Keratinocyte (primary cell): ENCODE data around the gene SPIN1. TPM values are rescaled to one million over a fixed set of nuclear protein-coding genes. Genes with fewer than 3 reads are reported as not detected.

Experiments used
- DNase-seq: peaks from one replicate; pipeline ENCODE4 v3.0.0-alpha.2; 2011; ENCODE audit warnings: low read depth, missing footprints, low spot score
- FAIRE-seq: peaks from 2 replicates; lab custom pipeline; 2011; peaks lifted over from hg19 to GRCh38; lab: Jason Lieb, UNC
- H2AFZ ChIP-seq: 2 replicates; pipeline ENCODE4 v1.6.0; 2012; ENCODE audit warnings: low read length, control low read depth, inconsistent platforms; ENCODE audit not compliant: control insufficient read depth
- H3K27ac ChIP-seq: 2 replicates; pipeline ENCODE4 v1.5.1; 2011; ENCODE audit warnings: low read length; ENCODE audit not compliant: control insufficient read depth, insufficient read depth
- H3K27me3 ChIP-seq: 3 replicates; pipeline ENCODE4 v1.6.0; 2011; ENCODE audit warnings: low read length; ENCODE audit not compliant: control insufficient read depth, insufficient read depth; ENCODE audit errors: extremely low read depth
- H3K36me3 ChIP-seq, 2 experiments: 2 replicates in 1 of 2; 3 replicates in 1 of 2; pipeline ENCODE4 v1.5.1; 2011; ENCODE audit warnings: low read length in 2 of 2, mild to moderate bottlenecking in 1 of 2; ENCODE audit not compliant: control insufficient read depth in 2 of 2, insufficient read depth in 2 of 2; ENCODE audit errors: extremely low read depth in 1 of 2
- H3K4me1 ChIP-seq: 3 replicates; pipeline ENCODE4 v1.5.1; 2011; ENCODE audit warnings: low read length; ENCODE audit not compliant: control insufficient read depth, insufficient read depth; ENCODE audit errors: extremely low read depth
- H3K4me2 ChIP-seq: 3 replicates; pipeline ENCODE4 v1.6.0; 2011; ENCODE audit warnings: low read depth, low read length; ENCODE audit not compliant: control insufficient read depth, insufficient read depth; ENCODE audit errors: extremely low read depth
- H3K4me3 ChIP-seq, 3 experiments: fragments of 200-600 bp in 1 of 3; sonication (generic) in 1 of 3; 2 replicates in 2 of 3; 3 replicates in 1 of 3; pipeline ENCODE4 v1.5.1; 2011 to 2016; ENCODE audit warnings: low read length in 3 of 3, mild to moderate bottlenecking in 3 of 3, control low read depth in 2 of 3, inconsistent platforms in 1 of 3, low read depth in 1 of 3, mixed read lengths in 1 of 3, mixed run types in 1 of 3, moderate library complexity in 1 of 3; ENCODE audit not compliant: control insufficient read depth in 2 of 3, insufficient read depth in 2 of 3; ENCODE audit errors: extremely low read depth in 1 of 3
- H3K79me2 ChIP-seq: 2 replicates; pipeline ENCODE4 v1.6.0; 2012; ENCODE audit warnings: low read length; ENCODE audit not compliant: control insufficient read depth, insufficient read depth
- H3K9ac ChIP-seq: 3 replicates; pipeline ENCODE4 v1.6.0; 2011; ENCODE audit warnings: low read length; ENCODE audit not compliant: control insufficient read depth, insufficient read depth; ENCODE audit errors: extremely low read depth
- H3K9me1 ChIP-seq: 3 replicates; pipeline ENCODE4 v1.6.0; 2011; ENCODE audit warnings: low read length; ENCODE audit not compliant: control insufficient read depth, insufficient read depth; ENCODE audit errors: extremely low read depth
- H3K9me3 ChIP-seq: 2 replicates; pipeline ENCODE4 v1.5.1; 2012; ENCODE audit warnings: low read depth, low read length; ENCODE audit not compliant: control insufficient read depth
- H4K20me1 ChIP-seq: 3 replicates; pipeline ENCODE4 v1.6.0; 2011; ENCODE audit warnings: low read length; ENCODE audit not compliant: control insufficient read depth, insufficient read depth; ENCODE audit errors: extremely low read depth
- EZH2 ChIP-seq: IDR thresholded peaks from one replicate; pipeline ENCODE4 v1.6.1; 2012; ENCODE audit warnings: inconsistent platforms, mild to moderate bottlenecking, low read length, moderate library complexity
- dilution Hi-C: fragments of 300-500 bp; cut with MboI; formaldehyde crosslinking; loops from one replicate; pipeline ENCODE4 v1.7.0; 2020; ENCODE audit warnings: low sequenced_read_pairs; ENCODE audit not compliant: extremely low pct_ligation_motif_present
- polyA plus RNA-seq, 5 experiments: library from polyadenylated mRNA; depleted of rRNA in 3 of 5; stranded (reverse) in 3 of 5; stranded (forward) in 1 of 5; unstranded in 1 of 5; fragments of >200 nt; gene quantifications; 1 replicate in 1 of 5; 2 replicates in 3 of 5; 3 replicates in 1 of 5; pipeline versions ENCODE4 v1.2.1 to v1.2.3, GENCODE V29; 2011 to 2012; ENCODE audit warnings: missing spikeins in 2 of 5, low read depth in 1 of 5, low replicate concordance in 1 of 5
- TF ChIP-seq, protein P1 (sequence below), 3 experiments: IDR thresholded peaks in 1 of 3; conservative IDR thresholded peaks in 1 of 3; optimal IDR thresholded peaks in 1 of 3; 2 replicates in 2 of 3; 3 replicates in 1 of 3; pipeline versions ENCODE3 to v1.5.1; 2011; ENCODE audit warnings: low read length in 3 of 3, mild to moderate bottlenecking in 3 of 3, moderate library complexity in 2 of 3, control low read depth in 1 of 3, inconsistent platforms in 1 of 3; ENCODE audit not compliant: insufficient read depth in 2 of 3; ENCODE audit errors: extremely low read depth in 1 of 3

The SPIN1 gene
- polyA plus RNA-seq, 1 donor (not counting 4 experiments of a cell fraction or from before 2014, with no cell fraction given): 68.8 TPM

DNA sequence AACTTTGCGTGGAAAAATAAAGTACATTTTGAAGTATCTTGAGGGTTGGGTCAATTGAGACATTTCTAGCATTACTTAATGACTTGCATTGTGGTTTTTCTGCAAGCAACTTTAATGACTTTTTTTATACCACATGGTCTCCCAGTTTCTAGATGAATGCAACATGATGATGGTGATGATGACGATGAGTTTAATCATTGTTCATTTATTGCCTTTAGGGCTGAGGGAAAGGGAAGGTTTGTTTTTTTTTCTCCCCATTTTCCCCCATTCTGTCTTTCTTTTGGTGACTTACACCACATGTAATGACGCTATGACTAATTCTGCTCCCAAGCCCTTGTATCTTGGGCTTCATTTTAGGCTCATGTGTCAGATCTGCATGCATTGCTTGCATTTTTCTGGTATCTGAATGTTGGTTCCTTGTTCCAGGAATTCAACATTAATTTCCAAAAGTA lies 89.1 kb downstream of the SPIN1 start:
- peaks cover 6 to 8% of the 10 kb centered on the region in 2 experiments for H3K36me3 ChIP-seq
- H3K4me2 ChIP-seq: peak overlapping the region; percentile 45
- dilution Hi-C loops: no loop called here
- H2AFZ ChIP-seq: no peak overlapping the region
- H3K27ac ChIP-seq: peak overlapping the region; percentile 42
- H3K9me3 ChIP-seq: no peaks in the 10 kb centered on the region
- no peak for TF ChIP-seq EZH2
- TF ChIP-seq, protein P1, sequence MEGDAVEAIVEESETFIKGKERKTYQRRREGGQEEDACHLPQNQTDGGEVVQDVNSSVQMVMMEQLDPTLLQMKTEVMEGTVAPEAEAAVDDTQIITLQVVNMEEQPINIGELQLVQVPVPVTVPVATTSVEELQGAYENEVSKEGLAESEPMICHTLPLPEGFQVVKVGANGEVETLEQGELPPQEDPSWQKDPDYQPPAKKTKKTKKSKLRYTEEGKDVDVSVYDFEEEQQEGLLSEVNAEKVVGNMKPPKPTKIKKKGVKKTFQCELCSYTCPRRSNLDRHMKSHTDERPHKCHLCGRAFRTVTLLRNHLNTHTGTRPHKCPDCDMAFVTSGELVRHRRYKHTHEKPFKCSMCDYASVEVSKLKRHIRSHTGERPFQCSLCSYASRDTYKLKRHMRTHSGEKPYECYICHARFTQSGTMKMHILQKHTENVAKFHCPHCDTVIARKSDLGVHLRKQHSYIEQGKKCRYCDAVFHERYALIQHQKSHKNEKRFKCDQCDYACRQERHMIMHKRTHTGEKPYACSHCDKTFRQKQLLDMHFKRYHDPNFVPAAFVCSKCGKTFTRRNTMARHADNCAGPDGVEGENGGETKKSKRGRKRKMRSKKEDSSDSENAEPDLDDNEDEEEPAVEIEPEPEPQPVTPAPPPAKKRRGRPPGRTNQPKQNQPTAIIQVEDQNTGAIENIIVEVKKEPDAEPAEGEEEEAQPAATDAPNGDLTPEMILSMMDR (optimal IDR thresholded peaks at IDR 0.05 in 1 of 3, IDR thresholded peaks at IDR 0.05 in 1 of 3, conservative IDR thresholded peaks at IDR 0.05 in 1 of 3; ENCODE audit: extremely low read depth in 1 of 3, insufficient read depth in 2 of 3, low read length in 3 of 3): no peak
- H3K9ac ChIP-seq: no peak overlapping the region
- no peak overlapping the region for H3K4me3 ChIP-seq
- no peaks in the 10 kb centered on the region for H3K27me3 ChIP-seq
- H3K4me1 ChIP-seq: peaks cover 20% of the 10 kb centered on the region
- H4K20me1 ChIP-seq: no peaks in the 10 kb centered on the region
- peak; percentile 86 for FAIRE-seq
- H3K9me1 ChIP-seq: peaks cover 2% of the 10 kb centered on the region
- peak; percentile 89 for DNase-seq
- H3K79me2 ChIP-seq: peaks cover 2% of the 10 kb centered on the region

DNA sequence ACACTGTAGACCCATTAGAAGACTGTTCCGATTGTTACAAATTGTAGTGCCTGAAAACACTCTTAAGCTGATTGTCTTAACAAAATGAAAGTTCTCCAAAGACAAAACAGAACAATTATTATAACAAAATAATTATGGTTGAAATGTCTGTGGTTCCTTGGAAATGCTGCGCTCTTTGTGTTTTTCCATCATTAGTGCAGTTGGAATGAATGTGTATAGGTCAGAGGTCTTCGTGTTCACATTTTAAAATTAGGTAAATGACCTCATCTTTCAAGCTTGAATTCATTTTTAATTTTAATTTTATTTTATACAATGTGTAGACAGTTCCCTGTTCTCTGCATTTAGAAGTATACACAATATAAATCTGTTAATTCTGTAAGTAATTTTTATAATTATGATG lies 90.0 kb downstream of the SPIN1 start:
- Histone ChIP-seq H3K9me3 (no peaks in the 10 kb centered on the region), H4K20me1 (no peaks in the 10 kb centered on the region), H3K36me3 (peaks cover 6 to 7% of the 10 kb centered on the region in 2 experiments), H3K9me1 (peaks cover 2% of the 10 kb centered on the region), H3K4me1 (peaks cover 20% of the 10 kb centered on the region), H3K27me3 (no peaks in the 10 kb centered on the region), H3K9ac (no peak overlapping the region), H3K27ac (no peak overlapping the region), H3K4me3 (no peak overlapping the region), H3K79me2 (peaks cover 2% of the 10 kb centered on the region), H2AFZ (no peak overlapping the region), H3K4me2 (no peak overlapping the region)
- no peak for TF ChIP-seq EZH2
- TF ChIP-seq, protein P1 (optimal IDR thresholded peaks at IDR 0.05 in 1 of 3, IDR thresholded peaks at IDR 0.05 in 1 of 3, conservative IDR thresholded peaks at IDR 0.05 in 1 of 3; ENCODE audit: extremely low read depth in 1 of 3, insufficient read depth in 2 of 3, low read length in 3 of 3): no peak
- FAIRE-seq: no peak
- dilution Hi-C loops: no loop called here
- DNase-seq: no peak
